Endothelial cell of umbilical vein (primary cell): ENCODE results near the gene GP9. TPM values are rescaled to one million over a fixed set of nuclear protein-coding genes. Genes with fewer than 3 reads are reported as not detected.

Experiments
- BruUV-seq: library from RNA; stranded (reverse); fragments of 400-500 nt; replicated peaks from 2 replicates; lab custom pipeline; 2021; lab: Mats Ljungman, UMichigan
- CTCF ChIA-PET: fragments of 300-600, 350-600 bp; sonication (Branson Sonifier 250); formaldehyde crosslinking; loops from one replicate; lab custom pipeline; 2021; ENCODE audit warnings: antibody characterized with exemption, inconsistent platforms; lab: Charles Lee
- POLR2A ChIA-PET: fragments of 300-600, 350-600 bp; sonication (Branson Sonifier 250); formaldehyde crosslinking; loops from one replicate; lab custom pipeline; 2021; ENCODE audit warnings: antibody characterized with exemption, inconsistent platforms; lab: Charles Lee
- DNase-seq: peaks from one replicate; pipeline ENCODE4 v3.0.0-alpha.2; 2011; ENCODE audit warnings: low read depth, low spot score
- FAIRE-seq: peaks from 2 replicates; lab custom pipeline; 2011; peaks lifted over from hg19 to GRCh38; lab: Jason Lieb, UNC
- H2AFZ ChIP-seq: 2 replicates; pipeline ENCODE4 v1.6.0; 2012; ENCODE audit warnings: low read depth, low read length, control low read depth, inconsistent platforms
- H3K27ac ChIP-seq: 2 replicates; pipeline ENCODE4 v1.5.1; 2011; ENCODE audit warnings: low read depth, mild to moderate bottlenecking, control low read depth, low read length, moderate library complexity; ENCODE audit not compliant: insufficient read depth
- H3K27me3 ChIP-seq, 2 experiments: 2 replicates each; pipeline versions ENCODE4 v1.6.0 to v1.6.1; 2011; ENCODE audit warnings: low read length in 2 of 2, mixed read lengths in 1 of 2; ENCODE audit not compliant: control insufficient read depth in 2 of 2, insufficient read depth in 2 of 2
- H3K36me3 ChIP-seq, 2 experiments: 2 replicates in 1 of 2; 3 replicates in 1 of 2; pipeline ENCODE4 v1.5.1; 2011; ENCODE audit warnings: low read length in 2 of 2, mild to moderate bottlenecking in 1 of 2, moderate library complexity in 1 of 2; ENCODE audit not compliant: control insufficient read depth in 2 of 2, insufficient read depth in 2 of 2; ENCODE audit errors: extremely low read depth in 1 of 2
- H3K4me1 ChIP-seq: 3 replicates; pipeline ENCODE4 v1.5.1; 2011; ENCODE audit warnings: mild to moderate bottlenecking, low read length; ENCODE audit not compliant: control insufficient read depth, insufficient read depth; ENCODE audit errors: extremely low read depth
- H3K4me2 ChIP-seq: 2 replicates; pipeline ENCODE4 v1.6.1; 2011; ENCODE audit warnings: low read length, control low read depth, mixed read lengths; ENCODE audit not compliant: insufficient read depth
- H3K4me3 ChIP-seq, 3 experiments: fragments of 200-600 bp in 1 of 3; sonication (generic), shearing (Covaris generic) in 1 of 3; replicated peaks in 1 of 3; 2 replicates each; pipeline ENCODE4 v1.5.1; 2011 to 2016; ENCODE audit warnings: control low read depth in 3 of 3, low read length in 3 of 3, mild to moderate bottlenecking in 2 of 3, inconsistent platforms in 1 of 3, low read depth in 1 of 3, moderate library complexity in 1 of 3; ENCODE audit not compliant: insufficient read depth in 1 of 3
- H3K79me2 ChIP-seq: 2 replicates; pipeline ENCODE4 v1.6.0; 2012; ENCODE audit warnings: low read length, inconsistent platforms; ENCODE audit not compliant: control insufficient read depth, insufficient read depth
- H3K9ac ChIP-seq: replicated peaks from 2 replicates; pipeline ENCODE3; 2011; ENCODE audit warnings: low read length, control low read depth; ENCODE audit not compliant: insufficient read depth; ENCODE audit errors: extremely low read depth
- H3K9me1 ChIP-seq: replicated peaks from 3 replicates; pipeline ENCODE4 v1.6.0; 2011; ENCODE audit warnings: mild to moderate bottlenecking, low read length; ENCODE audit not compliant: control insufficient read depth, insufficient read depth; ENCODE audit errors: extremely low read depth
- H3K9me3 ChIP-seq: replicated peaks from 2 replicates; pipeline ENCODE4 v1.5.1; 2012; ENCODE audit warnings: low read length, inconsistent platforms; ENCODE audit not compliant: control insufficient read depth, insufficient read depth
- H4K20me1 ChIP-seq: replicated peaks from 2 replicates; pipeline ENCODE3; 2011; ENCODE audit warnings: mild to moderate bottlenecking, low read length; ENCODE audit not compliant: control insufficient read depth, insufficient read depth; ENCODE audit errors: extremely low read depth
- CTCF ChIP-seq, 2 donors: IDR thresholded peaks; 1 replicate in 1 of 2; 2 replicates in 1 of 2; pipeline ENCODE4 v1.5.1; 2011; ENCODE audit warnings: low read length in 2 of 2, mild to moderate bottlenecking in 2 of 2, moderate library complexity in 2 of 2, control low read depth in 1 of 2, inconsistent platforms in 1 of 2, low read depth in 1 of 2; ENCODE audit not compliant: insufficient read depth in 1 of 2; ENCODE audit errors: extremely low read depth in 1 of 2
- EZH2 ChIP-seq: IDR thresholded peaks from 2 replicates; pipeline ENCODE4 v1.6.1; 2012; ENCODE audit warnings: borderline replicate concordance, low read depth, mild to moderate bottlenecking, moderate library complexity, low read length, inconsistent platforms; ENCODE audit not compliant: severe bottlenecking
- FOS ChIP-seq: IDR thresholded peaks from 2 replicates; pipeline ENCODE4 v1.6.1; 2011; ENCODE audit warnings: mild to moderate bottlenecking, low read length, moderate library complexity, borderline replicate concordance; ENCODE audit not compliant: insufficient read depth
- GATA2 ChIP-seq: IDR thresholded peaks from 2 replicates; pipeline ENCODE4 v1.7.0; 2011; ENCODE audit warnings: low read depth, mild to moderate bottlenecking, moderate library complexity, mixed read lengths, low read length; ENCODE audit not compliant: insufficient read length, insufficient read depth
- JUN ChIP-seq: IDR thresholded peaks from 2 replicates; pipeline ENCODE4 v1.6.1; 2011; ENCODE audit warnings: borderline replicate concordance, low read depth; ENCODE audit not compliant: insufficient read length, insufficient read depth
- MAX ChIP-seq: IDR thresholded peaks from 2 replicates; pipeline ENCODE4 v1.6.1; 2011; ENCODE audit not compliant: insufficient read depth, insufficient read length
- MYC ChIP-seq: IDR thresholded peaks from one replicate; pipeline ENCODE4 v1.6.1; 2011; ENCODE audit warnings: mild to moderate bottlenecking, low read depth, low read length
- POLR2A ChIP-seq: IDR thresholded peaks from 2 replicates; pipeline ENCODE4 v1.6.1; 2012; ENCODE audit warnings: low read depth, mild to moderate bottlenecking, control low read depth, low read length
- POLR2AphosphoS5 ChIP-seq: IDR thresholded peaks from 2 replicates; pipeline ENCODE4 v1.6.1; 2012; ENCODE audit warnings: low read depth, mild to moderate bottlenecking, control low read depth, low read length, moderate library complexity; ENCODE audit not compliant: insufficient read depth
- dilution Hi-C: fragments of 300-500 bp; cut with MboI; formaldehyde crosslinking; loops from one replicate; pipeline ENCODE4 v1.15.0; 2019; ENCODE audit warnings: low sequenced_read_pairs; ENCODE audit not compliant: extremely low pct_ligation_motif_present
- intact Hi-C: fragments of 100-400 bp; cut with micrococcal nuclease; formaldehyde crosslinking; loops from one replicate; pipeline ENCODE4 v1.10.0; 2022
- polyA plus RNA-seq, 4 experiments: library from polyadenylated mRNA; depleted of rRNA in 3 of 4; stranded (reverse) in 3 of 4; unstranded in 1 of 4; fragments of >200 nt; gene quantifications; 2 replicates each; pipeline versions ENCODE4 v1.2.1 to v1.2.3, GENCODE V29; 2011 to 2012; ENCODE audit warnings: missing spikeins in 1 of 4
- total RNA-seq: library from RNA; stranded (reverse); gene quantifications from 2 replicates; pipeline ENCODE4 v1.2.3, GENCODE V29; 2021

The GP9 gene
- total and polyA plus RNA-seq, 2 donors (not counting 3 experiments of a cell fraction or from before 2014, with no cell fraction given): not detected

GRCh38 chr3:129016356-129016719 lies 44.2 kb upstream of the GP9 start:
- Histone ChIP-seq H3K4me3 (peak overlapping the region in 1 of 3 experiments; percentile 2), H3K4me2 (peak overlapping the region; percentile 56), H3K36me3 (no peaks in the 10 kb centered on the region), H2AFZ (no peak overlapping the region), H3K79me2 (no peaks in the 10 kb centered on the region), H3K9ac (peak overlapping the region; percentile 44), H3K4me1 (peaks cover 33% of the 10 kb centered on the region), H3K9me1 (no peaks in the 10 kb centered on the region), H3K27me3 (no peaks in the 10 kb centered on the region), H4K20me1 (no peaks in the 10 kb centered on the region), H3K27ac (peak overlapping the region; percentile 86), H3K9me3 (no peaks in the 10 kb centered on the region)
- BruUV-seq: no TSS peak
- CTCF ChIA-PET: interaction anchor here (1.0 to 4.7 kb wide), 15 partner anchors 9 to 230 kb away, joined by 3 to 54 read pairs (median 9); partner anchors contain the start of genes CFAP92 and RAB43
- FAIRE-seq (no peak), DNase-seq (peak; percentile 45)
- POLR2A ChIA-PET: interaction anchor here (1.0 to 1.4 kb wide), 2 partner anchors 11 to 22 kb away, joined by 5 to 9 read pairs; partner anchors contain the start of gene CFAP92
- dilution Hi-C loops: no loop called here
- no peak for TF ChIP-seq POLR2A
- no peak for TF ChIP-seq JUN
- no peak for TF ChIP-seq FOS
- no peak for TF ChIP-seq CTCF (IDR thresholded peaks at IDR 0.05; ENCODE audit: extremely low read depth in 1 of 2, insufficient read depth in 1 of 2, low read depth in 1 of 2, low read length in 2 of 2)
- no peak for TF ChIP-seq POLR2AphosphoS5
- TF ChIP-seq EZH2: no peak
- TF ChIP-seq GATA2: no peak
- no peak for TF ChIP-seq MYC
- TF ChIP-seq MAX: no peak
- intact Hi-C loops: no loop called here
